NCI-H510A (cell line): Measurements from ENCODE around the gene TOMM22.

Source experiments
- DNase-seq: peaks from one replicate; lab custom pipeline; 2025; lab: John Stamatoyannopoulos, UW

The TOMM22 gene

DNA sequence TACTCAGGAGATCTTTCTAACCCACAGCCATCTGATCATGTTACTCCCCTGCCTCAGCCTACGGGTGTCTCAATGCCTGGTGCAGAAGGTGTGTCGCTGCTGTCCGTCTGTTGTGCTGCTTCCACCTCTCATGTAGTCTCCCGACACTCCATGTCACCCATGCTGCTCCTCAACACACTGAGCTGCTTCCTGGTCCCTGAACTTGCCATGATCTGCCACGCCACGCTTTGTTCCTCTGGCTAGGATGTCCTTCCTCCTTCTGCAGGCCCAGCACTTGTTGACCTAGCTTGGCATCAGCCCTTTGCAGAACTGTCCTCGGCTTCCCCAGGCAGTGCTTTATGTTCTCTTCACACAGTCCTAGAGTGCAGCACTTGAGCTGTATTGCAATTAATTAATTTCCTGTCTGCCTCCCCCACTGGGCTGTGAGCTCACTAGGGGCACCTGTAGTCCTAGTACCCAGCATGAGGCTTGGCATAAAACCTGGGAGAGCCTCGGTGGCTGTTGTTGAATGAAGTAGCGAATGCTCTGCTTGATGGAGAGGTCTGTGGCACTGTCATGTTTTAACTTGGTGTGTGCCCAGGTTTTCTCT lies 33.5 kb downstream of the TOMM22 start:
- DNase-seq, result peak; percentile 69

DNA sequence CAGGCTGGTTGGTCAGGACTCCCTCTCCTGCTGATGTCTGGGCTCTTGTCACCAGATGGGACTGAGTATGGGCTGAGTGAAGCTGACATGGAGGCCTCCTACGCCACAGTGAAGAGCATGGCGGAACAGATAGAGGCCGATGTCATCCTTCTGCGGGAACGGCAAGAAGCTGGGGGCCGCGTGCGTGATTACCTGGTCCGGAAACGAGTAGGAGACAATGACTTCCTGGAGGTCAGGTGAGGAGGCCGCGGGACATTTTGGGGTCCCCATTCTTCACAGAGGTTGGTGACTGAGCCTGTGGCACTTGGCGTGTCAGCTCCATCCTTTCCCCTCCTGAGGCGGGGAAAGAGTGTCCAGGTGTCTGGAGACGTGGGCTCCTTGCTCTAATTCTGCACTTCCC lies 34.1 kb downstream of the TOMM22 start:
- DNase-seq, result no peak

DNA sequence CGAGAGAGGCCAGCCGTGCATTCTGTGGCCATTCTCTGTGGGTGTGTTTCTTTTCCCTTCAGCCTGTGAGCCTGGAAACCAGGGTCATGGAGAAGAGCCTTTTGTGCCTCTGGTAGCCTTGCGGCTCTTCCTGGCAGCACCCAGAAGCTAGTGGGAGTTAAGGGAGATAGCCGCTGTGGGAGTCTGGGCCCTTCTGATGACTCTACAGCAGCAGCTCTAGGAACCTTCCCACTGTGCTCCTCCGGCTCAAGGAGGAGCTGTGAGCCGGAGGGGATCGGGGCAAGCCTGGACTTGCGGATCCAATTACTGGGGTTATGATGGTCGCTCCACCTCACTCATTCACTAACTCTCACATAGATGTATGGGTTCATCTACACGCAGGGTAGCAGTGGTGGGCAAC lies 34.5 kb downstream of the TOMM22 start:
- DNase-seq, result no peak

DNA sequence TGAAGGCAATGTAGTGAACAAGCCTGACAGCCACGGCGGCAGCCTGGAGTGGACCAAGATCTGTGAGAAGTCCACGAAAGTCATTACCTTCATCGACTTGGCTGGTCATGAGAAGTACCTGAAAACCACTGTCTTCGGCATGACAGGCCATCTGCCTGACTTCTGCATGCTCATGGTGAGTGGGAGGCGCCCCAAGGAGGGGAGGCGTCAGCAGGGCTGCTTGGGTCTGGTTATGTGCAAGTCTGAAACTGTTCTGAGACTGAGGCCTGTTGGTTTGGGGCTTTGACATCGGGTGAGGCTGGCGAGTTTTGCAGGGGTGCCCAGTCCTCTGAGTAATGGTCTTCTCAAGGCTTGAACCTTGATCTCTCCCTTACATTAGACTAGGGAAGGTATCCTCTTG lies 35.1 kb downstream of the TOMM22 start:
- DNase-seq, result no peak

DNA sequence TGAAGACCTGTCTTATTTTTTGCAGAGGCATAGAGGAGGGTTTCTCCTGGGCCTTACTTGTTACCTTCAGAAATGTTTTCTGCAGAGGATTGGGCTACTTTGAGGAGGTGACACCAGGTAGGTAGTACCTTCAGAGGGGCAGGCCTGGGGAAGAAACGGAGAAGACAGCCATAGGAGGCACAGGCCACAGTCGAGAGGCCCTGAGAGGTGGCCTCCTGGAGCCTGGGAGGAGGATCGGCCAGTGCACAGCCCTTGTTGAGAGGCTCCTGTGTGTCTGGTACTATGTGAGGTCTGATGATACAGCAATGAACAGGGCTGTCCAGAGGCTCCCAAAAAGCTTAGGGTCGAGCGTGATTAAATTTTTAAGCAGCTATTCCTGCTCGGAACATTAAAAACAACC lies 35.5 kb downstream of the TOMM22 start:
- no peak for DNase-seq

DNA sequence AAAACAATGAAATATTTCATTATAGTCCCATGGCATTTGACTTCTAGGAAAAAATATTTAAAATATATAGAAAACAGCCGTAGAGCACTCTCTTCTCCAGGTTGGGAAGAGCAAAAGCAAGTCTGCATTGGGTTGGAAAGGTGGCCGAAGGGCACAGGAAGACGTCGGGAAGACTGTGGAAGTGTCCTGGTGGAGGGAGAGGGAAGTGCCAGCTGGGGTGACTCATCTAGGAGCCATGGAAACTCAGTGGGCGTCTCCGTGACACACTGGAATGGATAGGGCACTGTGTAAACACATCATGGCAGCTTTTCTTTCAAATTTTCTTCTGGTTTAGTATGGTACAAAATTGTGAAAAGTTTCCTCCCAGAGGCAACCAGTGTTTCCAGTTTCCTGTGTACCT lies 36.7 kb downstream of the TOMM22 start:
- no peak for DNase-seq

DNA sequence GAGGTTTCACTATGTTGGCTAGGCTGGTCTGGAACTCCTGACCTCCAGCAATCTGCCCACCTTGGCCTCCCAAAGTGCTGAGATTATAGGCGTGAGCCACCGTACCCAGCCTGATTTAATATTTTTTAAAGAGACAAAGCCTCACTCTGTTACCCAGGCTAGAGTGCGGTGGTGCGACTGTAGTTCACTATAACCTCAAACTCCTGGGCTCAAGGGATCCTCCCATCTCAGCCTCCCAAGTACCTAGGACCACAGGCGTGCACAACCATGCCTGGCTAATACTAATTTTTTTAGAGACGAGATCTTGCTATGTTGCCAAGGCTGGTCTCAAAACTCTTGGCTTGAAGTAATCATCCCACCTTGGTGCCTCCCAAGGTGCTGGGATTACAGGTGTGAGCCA lies 37.4 kb downstream of the TOMM22 start:
- no peak for DNase-seq

DNA sequence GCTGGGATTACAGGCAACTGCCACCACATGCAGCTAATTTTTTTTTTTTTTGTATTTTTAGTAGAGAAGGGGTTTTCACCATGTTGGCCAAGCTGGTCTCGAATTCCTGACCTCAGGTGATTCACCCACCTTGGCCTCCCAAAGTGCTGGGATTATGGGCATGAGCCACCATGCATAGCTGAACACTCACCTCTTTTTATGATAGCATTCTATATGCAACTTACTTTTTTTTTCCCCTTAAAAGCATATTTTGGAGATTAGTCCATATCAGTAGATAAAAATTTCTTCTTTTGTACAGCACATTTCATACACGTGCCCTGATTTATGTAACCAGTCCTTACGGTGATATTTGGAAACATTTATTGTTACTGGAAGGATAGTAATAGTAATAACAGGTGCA lies 38.6 kb downstream of the TOMM22 start:
- no peak for DNase-seq

DNA sequence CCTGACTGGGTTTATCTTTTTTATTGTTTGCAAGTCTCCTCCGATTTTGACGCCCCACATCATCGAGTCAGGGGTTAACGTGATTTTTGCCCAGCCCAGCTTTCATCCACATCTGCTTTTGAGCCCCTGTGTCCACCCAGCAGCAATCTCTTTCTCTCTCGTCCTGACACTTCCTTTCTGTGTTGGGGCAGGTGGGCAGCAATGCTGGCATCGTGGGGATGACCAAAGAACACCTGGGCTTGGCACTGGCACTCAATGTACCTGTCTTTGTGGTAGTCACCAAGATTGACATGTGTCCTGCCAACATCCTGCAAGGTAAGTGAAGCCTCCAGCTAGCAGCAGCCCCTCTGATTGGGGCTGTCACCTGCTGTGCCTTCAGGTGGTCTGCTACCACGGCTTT lies 39.8 kb downstream of the TOMM22 start:
- no peak for DNase-seq

DNA sequence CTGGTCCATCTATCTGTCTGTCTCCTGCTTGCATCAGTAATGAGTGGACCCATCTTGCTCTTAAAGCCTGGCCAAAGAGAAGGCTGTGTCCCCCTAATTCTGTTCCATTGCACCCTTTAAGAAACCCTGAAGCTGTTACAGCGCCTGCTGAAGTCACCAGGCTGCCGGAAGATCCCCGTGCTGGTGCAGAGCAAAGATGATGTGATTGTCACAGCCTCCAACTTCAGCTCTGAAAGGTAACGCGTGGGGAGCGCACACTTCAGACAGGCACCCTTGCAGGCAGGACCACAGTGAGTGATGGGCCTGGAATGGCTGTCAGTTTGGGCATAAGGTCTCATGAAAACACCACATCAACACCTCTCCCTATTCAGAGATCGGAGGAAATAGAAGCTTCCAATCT lies 42.4 kb downstream of the TOMM22 start:
- no peak for DNase-seq

DNA sequence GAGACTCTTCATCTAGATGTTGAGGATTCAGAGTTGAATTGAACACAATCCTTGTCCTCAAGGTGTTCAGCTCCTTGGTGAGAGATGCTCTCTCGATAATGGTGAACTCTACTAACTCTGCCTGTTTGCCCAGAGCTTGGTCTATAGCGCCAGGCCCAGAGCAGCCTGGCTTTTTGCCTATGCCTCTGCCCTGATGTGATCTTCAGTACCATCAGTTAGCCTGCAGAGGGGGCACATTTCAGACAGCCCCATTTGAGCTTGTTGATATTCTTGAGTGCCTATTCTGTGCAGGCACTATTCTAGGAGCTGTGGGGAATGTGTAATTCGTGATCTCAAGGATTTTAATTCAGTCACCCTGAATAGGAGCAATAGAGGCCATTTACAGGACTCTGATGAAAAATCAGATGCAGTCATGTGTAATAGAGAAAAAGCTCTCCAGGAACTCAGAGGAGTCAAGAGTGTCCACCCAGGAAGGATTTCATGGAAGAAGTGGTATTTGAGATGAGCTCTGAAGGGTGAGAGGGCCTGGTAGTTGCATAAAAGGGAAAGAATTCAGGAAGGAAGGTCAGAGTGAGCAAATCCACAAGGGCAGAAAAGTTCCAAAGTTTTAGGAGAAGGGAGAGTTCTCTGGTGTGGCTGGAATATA lies 43.3 kb downstream of the TOMM22 start:
- no peak for DNase-seq

DNA sequence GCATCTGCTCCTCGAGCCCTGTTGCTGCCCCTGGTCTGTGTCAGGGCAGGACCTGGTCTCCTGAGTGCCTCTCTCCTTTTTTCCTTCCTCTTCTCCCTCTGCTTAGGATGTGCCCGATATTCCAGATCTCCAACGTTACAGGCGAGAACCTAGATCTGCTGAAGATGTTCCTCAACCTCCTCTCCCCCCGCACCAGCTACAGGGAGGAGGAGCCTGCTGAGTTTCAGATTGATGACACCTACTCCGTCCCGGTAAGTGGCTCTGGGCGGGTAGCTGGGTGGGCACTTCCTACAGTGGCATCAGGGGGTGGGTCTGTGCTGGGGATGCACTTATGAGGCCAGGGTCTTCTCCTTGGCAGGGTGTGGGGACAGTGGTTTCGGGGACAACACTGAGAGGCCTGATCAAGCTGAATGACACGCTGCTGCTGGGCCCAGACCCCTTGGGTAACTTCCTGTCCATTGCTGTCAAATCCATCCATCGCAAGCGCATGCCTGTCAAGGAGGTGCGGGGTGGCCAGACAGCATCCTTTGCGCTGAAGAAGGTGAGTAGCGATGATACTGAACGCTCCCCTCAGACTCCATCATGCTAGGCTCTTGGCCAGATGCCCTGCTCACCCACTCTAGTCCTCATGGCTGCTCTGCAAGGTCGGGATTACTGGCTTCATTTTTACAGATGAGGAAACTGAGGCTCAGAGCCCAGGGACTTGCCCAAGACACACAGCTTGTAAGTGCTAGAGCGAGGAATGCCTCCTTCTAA lies 44.3 kb downstream of the TOMM22 start:
- DNase-seq, result no peak

DNA sequence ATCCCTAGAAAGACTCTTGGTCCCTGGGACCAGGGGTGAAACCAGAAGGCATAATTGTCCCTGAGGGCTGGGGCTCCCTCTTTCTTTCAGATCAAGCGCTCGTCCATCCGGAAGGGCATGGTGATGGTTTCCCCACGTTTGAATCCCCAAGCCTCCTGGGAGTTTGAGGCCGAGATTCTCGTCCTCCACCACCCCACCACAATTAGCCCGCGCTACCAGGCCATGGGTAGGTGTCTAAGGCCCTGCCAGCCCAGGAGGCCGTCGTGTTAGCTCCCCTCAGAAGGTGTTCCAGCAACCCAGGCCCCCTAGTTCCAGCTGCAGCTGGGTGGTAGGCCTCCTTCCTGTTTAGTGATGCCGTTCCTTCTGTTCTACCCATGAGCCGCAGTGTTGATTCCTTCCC lies 45.4 kb downstream of the TOMM22 start:
- DNase-seq, result no peak

DNA sequence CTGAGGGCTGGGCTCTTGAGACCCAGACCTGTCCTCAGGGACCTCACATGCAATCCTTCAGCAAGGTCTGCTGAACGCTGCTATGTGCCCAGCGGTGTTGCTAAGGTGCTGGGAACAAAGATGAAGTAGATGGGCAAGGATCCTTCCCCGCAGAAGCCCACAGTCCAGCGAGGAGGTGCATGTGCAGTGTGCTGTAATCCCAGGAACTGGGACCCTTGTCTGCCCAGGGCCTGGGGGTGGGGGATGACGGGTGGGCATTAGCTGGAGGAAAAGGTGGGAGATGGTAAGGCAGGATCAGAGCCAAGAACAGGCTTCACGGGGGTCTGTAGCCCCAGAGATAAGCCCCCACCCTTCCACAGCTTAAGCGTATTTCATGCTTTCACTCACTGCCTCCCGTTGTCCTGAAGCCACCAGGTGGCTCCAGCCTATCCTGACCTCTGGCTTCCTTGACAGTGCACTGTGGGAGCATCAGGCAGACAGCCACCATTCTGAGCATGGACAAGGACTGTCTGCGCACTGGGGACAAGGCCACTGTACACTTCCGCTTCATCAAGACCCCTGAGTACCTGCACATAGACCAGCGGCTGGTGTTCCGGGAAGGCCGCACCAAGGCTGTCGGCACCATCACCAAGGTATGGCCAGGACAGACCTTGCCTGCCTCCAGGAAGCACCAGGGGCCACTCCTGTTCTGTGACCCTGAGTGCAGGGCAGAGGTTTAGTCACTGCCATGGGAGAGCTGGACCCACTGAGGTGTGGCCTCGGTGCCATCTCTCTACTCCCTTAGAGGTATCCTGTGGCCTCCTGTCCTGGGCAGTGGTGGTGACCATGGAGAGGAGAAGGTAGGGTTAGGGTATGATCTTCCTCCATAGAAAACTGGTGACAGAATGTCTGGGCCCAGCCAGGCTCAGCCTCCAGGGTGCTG lies 46.0 kb downstream of the TOMM22 start:
- DNase-seq, result no peak

DNA sequence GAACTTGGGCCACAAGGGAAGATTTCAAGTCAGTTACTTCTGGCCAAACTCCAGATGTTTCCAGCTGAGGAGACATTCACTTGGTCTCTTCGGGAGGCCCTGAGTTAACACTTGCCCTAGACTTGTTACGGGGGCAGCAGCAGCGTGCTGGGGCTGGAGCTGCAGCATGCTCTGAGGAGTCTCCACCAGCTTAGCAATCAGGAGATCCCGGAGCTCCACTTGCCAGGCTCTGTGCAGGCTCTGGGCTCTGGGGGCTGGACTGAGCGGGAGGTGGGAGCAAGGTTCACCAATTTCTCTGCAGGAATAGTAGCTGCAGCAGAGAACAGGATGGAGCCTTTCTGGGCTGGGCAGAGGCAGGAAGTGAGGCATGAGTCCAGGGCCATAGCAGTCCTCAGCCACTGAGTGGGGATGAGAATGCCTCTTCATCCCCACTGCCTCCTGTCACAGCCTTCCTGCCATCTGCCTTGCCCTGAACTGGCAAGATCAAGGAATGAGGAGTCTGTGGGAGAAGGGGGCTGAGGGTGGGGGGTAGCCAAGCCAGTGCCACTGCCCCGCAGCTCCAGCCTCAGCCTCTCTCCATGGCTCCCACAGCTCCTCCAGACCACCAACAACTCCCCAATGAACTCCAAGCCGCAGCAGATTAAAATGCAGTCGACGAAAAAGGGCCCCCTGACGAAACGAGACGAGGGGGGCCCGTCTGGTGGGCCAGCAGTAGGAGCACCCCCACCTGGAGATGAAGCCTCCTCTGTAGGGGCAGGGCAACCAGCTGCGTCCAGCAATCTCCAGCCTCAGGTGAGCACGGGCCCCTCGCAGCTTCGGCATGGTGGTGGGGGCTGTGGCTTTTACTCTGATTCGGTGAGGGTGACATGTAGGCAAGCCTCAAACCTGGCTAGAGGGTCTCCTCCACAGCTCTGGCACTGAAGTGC lies 47.4 kb downstream of the TOMM22 start:
- no peak for DNase-seq

DNA sequence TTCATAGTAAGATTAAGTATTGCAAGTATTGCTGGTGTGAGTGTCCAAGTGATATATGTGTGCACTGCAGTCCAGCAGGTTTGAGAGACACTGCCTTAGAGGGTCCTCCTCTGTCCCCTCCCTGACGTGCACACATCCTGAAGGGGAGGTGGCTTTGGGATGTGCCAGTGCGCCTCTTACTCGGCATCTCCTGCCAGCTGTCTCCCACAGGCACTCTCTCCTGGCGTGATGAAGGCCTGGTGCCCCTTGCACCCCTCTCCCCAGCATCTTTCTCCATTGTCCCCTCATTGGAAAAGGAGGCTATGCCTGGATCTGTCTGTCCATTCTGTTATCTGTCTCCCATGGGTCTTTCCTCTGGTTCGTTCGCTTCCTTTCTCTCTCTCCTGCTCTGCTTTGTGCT lies 48.2 kb downstream of the TOMM22 start:
- no peak for DNase-seq

DNA sequence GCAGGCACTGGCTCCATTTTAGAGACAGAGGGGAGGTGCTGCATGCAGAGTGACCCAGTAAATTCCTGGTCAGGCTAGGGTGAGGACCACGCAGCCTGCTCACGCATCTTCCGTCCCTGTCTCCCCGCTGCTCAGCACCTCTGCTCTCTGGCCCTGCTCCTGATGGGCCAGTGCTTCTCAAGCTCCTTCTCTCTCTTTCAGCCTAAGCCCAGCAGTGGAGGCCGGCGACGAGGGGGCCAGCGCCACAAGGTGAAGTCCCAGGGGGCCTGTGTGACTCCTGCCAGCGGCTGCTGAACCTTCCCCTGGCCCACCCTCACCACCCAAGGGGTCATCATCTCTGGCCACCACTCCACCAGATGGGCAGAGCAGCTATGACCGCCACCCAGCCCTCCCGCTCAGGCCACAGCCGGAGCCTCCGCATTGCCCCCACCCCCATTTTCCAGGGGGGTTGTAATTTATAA lies 48.7 kb downstream of the TOMM22 start:
- no peak for DNase-seq

DNA sequence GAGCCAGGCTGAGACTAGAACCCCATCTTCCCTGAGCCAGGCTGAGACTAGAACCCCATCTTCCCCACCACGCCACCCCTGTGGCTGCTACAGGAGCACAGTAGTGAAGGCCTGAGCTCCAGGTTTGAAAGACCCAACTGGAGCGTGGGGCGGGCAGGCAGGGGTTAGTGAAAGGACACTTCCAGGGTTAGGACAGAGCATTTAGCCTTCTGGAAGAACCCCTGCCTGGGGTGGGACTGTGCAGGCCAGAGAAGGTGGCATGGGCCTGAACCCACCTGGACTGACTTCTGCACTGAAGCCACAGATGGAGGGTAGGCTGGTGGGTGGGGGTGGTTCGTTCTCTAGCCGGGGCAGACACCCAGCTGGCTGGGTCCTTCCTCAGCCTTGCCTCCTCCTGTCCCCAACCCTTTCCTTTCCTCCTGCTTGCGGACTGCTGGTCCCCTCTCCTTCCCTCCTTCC lies 50.0 kb downstream of the TOMM22 start:
- DNase-seq, result no peak

DNA sequence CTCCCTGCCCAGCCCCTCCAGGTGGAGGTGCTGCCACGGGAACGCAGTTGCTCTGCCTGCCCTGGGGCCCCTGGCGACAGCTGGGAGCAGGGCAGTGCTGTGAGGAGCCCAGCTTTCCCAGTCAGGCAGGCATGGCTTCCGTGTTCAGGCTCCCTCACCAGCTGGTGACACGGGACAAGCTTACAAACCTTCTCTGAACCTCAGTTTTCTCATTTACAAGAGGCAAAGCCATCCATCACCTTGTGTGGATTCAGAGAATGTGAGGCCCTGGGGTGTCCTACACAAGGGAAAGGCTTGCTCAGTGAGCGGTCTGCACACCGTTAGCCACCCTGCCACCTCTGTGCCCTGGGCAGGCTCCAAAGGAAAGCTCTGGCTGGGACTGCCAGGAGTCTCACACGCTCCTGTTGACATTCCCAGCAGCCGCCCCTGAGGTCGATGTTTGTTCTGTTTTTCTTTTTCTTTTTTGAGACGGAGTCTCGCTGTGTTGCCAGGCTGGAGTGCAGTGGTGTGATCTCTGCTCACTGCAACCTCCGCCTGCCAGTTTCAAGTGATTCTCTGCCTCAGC lies 50.6 kb downstream of the TOMM22 start:
- no peak for DNase-seq

DNA sequence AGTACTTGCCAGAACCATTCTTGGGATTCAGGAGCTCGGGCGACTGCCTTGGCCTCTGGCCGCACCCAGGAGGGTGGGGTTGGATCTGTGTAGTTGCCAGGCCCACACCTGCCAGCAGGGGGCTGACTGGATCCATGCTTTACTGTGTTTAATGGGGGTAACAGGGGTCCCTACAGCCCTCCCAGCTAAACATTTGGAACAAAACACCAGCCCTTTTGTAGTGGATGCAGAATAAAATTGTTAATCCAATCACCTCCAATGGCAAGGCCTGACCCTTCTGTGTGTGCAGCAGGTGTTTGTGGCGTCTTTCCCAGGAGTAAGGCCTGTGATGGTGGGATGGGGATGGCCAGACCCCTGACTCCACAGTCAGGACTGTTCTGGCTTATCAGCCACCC lies 51.6 kb downstream of the TOMM22 start:
- no peak for DNase-seq
